Measurements from ENCODE around the gene FAM9A. TPM values are rescaled to one million over a fixed set of nuclear protein-coding genes. Genes with fewer than 3 reads are reported as not detected.

The FAM9A gene
- total RNA-seq, 2 donors from 2014 or later: 1.3 TPM; not detected in 1

- no peaks in the 10 kb centered on the region for H3K27me3 ChIP-seq (replicated peaks; ENCODE audit: insufficient read depth)
- WGBS: 92% methylated on average over 1 of the region's 1 CpG
- intact Hi-C loops (cut with DNase I): no loop called here
Observed at GRCh38 chrX:8823698-8824097, 22.5 kb upstream of the FAM9A start.

GRCh38 chrX:8822002-8822401, 20.8 kb upstream of the FAM9A start:
- 71% methylated on average over 6 of the region's 6 CpGs for WGBS
- intact Hi-C loops (cut with DNase I): no loop called here

More at GRCh38 chrX:8823698-8824097, 22.5 kb upstream of the FAM9A start:
- Histone ChIP-seq H3K36me3 (no peaks in the 10 kb centered on the region), H3K9me3 (no peaks in the 10 kb centered on the region), H3K27ac (no peak overlapping the region), H3K4me1 (replicated peaks) (no peaks in the 10 kb centered on the region), H3K4me3 (no peak overlapping the region)
- DNase-seq (ENCODE audit: low spot score): no peak
- TF ChIP-seq POLR2A (IDR thresholded peaks at IDR 0.05) (no peak), POLR2AphosphoS5 (IDR thresholded peaks at IDR 0.05) (no peak)
- TF ChIP-seq, protein P1, sequence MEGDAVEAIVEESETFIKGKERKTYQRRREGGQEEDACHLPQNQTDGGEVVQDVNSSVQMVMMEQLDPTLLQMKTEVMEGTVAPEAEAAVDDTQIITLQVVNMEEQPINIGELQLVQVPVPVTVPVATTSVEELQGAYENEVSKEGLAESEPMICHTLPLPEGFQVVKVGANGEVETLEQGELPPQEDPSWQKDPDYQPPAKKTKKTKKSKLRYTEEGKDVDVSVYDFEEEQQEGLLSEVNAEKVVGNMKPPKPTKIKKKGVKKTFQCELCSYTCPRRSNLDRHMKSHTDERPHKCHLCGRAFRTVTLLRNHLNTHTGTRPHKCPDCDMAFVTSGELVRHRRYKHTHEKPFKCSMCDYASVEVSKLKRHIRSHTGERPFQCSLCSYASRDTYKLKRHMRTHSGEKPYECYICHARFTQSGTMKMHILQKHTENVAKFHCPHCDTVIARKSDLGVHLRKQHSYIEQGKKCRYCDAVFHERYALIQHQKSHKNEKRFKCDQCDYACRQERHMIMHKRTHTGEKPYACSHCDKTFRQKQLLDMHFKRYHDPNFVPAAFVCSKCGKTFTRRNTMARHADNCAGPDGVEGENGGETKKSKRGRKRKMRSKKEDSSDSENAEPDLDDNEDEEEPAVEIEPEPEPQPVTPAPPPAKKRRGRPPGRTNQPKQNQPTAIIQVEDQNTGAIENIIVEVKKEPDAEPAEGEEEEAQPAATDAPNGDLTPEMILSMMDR (IDR thresholded peaks at IDR 0.05): no peak

DNA sequence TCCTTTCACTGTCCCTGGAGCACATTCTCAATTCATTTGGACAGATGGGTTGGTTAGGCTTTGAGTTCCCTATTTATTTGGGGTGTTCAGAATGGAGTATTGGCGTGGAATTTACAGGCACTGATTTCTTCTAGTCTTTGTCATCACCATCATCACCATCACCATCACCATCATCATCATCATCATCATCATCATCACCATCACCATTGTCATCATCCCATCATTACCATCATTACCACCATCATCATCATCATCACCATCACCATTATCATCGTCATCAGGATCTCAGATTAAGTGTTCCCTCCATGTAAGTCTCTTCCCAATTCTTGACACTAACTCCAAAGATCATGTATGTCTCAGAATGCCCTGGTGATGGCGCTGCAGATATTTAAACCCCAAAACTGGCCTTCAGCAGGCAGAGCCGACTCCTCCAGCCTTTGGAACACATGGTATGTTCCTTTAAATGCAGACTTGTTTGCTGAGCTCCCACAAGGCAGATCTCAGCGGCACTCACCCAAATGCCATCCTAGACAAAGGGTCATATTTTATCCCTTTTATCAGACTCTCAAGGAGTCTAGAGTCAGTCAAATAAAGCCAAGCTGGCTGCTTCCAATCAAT, 19.8 kb upstream of the FAM9A start:
- intact Hi-C loops (cut with DNase I): loop anchor here (2.0 kb wide), 1 partner anchor 888 kb away; no protein-coding TSS in a partner anchor
- no peak for DNase-seq (ENCODE audit: low spot score)
- H3K4me3 ChIP-seq: no peak overlapping the region
- H3K27ac ChIP-seq: no peak overlapping the region
- no peaks in the 10 kb centered on the region for H3K9me3 ChIP-seq
- H3K36me3 ChIP-seq: no peaks in the 10 kb centered on the region
- 55% methylated on average over 5 of the region's 5 CpGs for WGBS
- no peak for TF ChIP-seq POLR2AphosphoS5 (IDR thresholded peaks at IDR 0.05)
- no peak for TF ChIP-seq POLR2A (IDR thresholded peaks at IDR 0.05)
- TF ChIP-seq, protein P1 (IDR thresholded peaks at IDR 0.05): no peak
- H3K4me1 ChIP-seq (replicated peaks): no peaks in the 10 kb centered on the region
- H3K27me3 ChIP-seq (replicated peaks; ENCODE audit: insufficient read depth): no peaks in the 10 kb centered on the region

More at GRCh38 chrX:8822002-8822401, 20.8 kb upstream of the FAM9A start:
- no peak overlapping the region for H3K4me3 ChIP-seq
- H3K9me3 ChIP-seq: no peaks in the 10 kb centered on the region
- H3K27ac ChIP-seq: no peak overlapping the region
- TF ChIP-seq POLR2A (IDR thresholded peaks at IDR 0.05) (no peak), POLR2AphosphoS5 (IDR thresholded peaks at IDR 0.05) (no peak)
- TF ChIP-seq, protein P1 (IDR thresholded peaks at IDR 0.05): no peak
- H3K36me3 ChIP-seq: no peaks in the 10 kb centered on the region
- DNase-seq (ENCODE audit: low spot score): no peak
- no peaks in the 10 kb centered on the region for H3K4me1 ChIP-seq (replicated peaks)
- H3K27me3 ChIP-seq (replicated peaks; ENCODE audit: insufficient read depth): no peaks in the 10 kb centered on the region

DNA sequence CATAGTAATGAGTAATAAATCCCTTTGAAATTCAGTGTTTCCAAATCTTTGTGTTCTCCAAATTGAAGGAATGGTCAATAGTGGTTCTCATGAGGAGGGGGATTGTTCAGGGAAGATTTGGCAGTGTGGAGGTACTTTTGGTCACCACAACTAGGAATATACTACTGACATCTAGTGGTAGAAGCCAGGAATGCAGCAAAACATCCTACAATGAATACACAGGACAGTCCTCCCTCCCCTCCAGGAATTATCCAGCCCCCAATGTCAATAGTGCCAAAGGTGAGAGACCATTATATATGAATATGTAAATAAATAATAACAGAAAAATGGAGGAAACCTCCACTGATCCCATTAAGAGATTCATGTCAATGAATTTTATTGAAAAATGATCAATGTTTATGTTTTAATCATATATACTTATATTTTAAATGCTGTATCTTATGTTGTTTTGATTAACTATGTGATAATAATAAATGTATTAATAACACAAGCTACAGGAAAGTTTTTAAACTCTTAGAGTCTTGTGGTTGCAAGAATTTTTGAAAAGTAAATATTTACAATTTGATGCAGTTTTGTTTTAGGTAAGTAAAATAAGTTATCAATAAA, 14.4 kb upstream of the FAM9A start:
- no peak overlapping the region for H3K4me3 ChIP-seq
- TF ChIP-seq POLR2AphosphoS5 (IDR thresholded peaks at IDR 0.05) (no peak), POLR2A (IDR thresholded peaks at IDR 0.05) (no peak)
- TF ChIP-seq, protein P1 (IDR thresholded peaks at IDR 0.05): peak in 3 of 4 experiments; percentile 27 to 59 (median 52)
- peak; percentile 6 for DNase-seq (ENCODE audit: low spot score)
- H3K9me3 ChIP-seq: no peaks in the 10 kb centered on the region
- intact Hi-C loops (cut with DNase I): loop anchor here (10.0 kb wide), 1 partner anchor 1299 kb away; no protein-coding TSS in a partner anchor
- H3K27me3 ChIP-seq (replicated peaks; ENCODE audit: insufficient read depth): no peaks in the 10 kb centered on the region
- H3K4me1 ChIP-seq (replicated peaks): no peaks in the 10 kb centered on the region
- no peaks in the 10 kb centered on the region for H3K36me3 ChIP-seq
- no peak overlapping the region for H3K27ac ChIP-seq

GRCh38 chrX:8813036-8813435, 11.9 kb upstream of the FAM9A start:
- intact Hi-C loops (cut with DNase I): loop anchor here (10.0 kb wide), 1 partner anchor 1302 kb away; no protein-coding TSS in a partner anchor
- no peaks in the 10 kb centered on the region for H3K27me3 ChIP-seq (replicated peaks; ENCODE audit: insufficient read depth)
- TF ChIP-seq POLR2A (IDR thresholded peaks at IDR 0.05): no peak
- TF ChIP-seq POLR2AphosphoS5 (IDR thresholded peaks at IDR 0.05): no peak
- TF ChIP-seq, protein P1 (IDR thresholded peaks at IDR 0.05): no peak
- H3K9me3 ChIP-seq: no peaks in the 10 kb centered on the region
- no peak for DNase-seq (ENCODE audit: low spot score)
- H3K36me3 ChIP-seq: no peaks in the 10 kb centered on the region
- no peaks in the 10 kb centered on the region for H3K4me1 ChIP-seq (replicated peaks)
- no peak overlapping the region for H3K27ac ChIP-seq
- no peak overlapping the region for H3K4me3 ChIP-seq
- WGBS: 85% methylated on average over 2 of the region's 2 CpGs

All from prostate gland (tissue), 2 donors.